ENCODE data around the gene CCDC74B.
"Not testable (repeated sequence)": the region's sequence is repeated elsewhere in the genome, so short reads cannot be mapped to it uniquely, and the experiment has no call there.

CCDC74B gene

GRCh38 chr2:130165293-130166016, 20.5 kb upstream of the CCDC74B start:
- DNase-seq = no peak

DNA sequence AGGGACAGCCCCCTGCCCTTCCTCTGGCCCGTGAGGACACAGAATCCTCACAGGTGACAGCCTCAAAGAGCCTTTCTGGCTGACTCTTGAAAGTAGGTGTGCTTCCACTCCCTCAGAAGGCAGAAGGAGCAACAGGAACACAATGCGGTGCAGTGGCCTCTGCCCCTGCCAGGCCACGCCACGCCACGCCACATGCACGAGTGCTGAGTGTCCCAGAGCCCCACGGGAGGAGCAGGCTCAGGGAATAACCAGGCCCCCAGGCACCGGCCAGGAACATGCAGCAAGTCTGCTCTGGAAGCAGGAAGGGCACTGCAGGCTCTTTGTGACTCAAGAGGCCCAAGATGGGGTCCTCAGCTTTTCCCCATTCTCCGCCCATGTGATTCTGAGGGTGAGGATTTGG, 18.1 kb upstream of the CCDC74B start:
- no peak for DNase-seq

GRCh38 chr2:130162486-130162885, 17.6 kb upstream of the CCDC74B start:
- not testable (repeated sequence) for DNase-seq

GRCh38 chr2:130160838-130161705, 16.2 kb upstream of the CCDC74B start:
- DNase-seq = not testable (repeated sequence)

- DNase-seq = no peak
Measured at GRCh38 chr2:130160131-130160530, 15.2 kb upstream of the CCDC74B start.

GRCh38 chr2:130159376-130159775, 14.5 kb upstream of the CCDC74B start:
- not testable (repeated sequence) for DNase-seq

DNA sequence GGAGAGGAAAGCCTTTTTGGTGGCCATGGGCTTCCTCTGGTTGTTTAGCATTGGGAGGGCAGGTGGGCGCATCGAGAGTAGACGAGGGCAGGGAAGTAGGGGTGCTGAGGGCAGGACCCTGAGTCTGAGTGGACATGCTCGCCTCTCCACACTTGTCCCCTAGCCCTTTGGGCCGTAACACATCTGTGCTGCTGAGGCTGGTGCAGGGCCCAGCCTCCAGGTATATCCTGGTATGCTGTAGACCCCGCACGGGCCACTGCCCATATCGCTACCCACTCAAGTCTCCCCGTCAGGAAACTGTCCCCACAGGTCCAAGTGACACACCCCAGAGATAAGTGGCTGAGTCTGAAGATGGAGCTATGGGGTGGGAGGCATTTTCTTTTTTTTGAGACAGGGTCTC, 13.7 kb upstream of the CCDC74B start:
- no peak for DNase-seq

GRCh38 chr2:130157825-130158514, 13.1 kb upstream of the CCDC74B start:
- not testable (repeated sequence) for DNase-seq

GRCh38 chr2:130157354-130157753, 12.4 kb upstream of the CCDC74B start:
- DNase-seq = not testable (repeated sequence)

DNA sequence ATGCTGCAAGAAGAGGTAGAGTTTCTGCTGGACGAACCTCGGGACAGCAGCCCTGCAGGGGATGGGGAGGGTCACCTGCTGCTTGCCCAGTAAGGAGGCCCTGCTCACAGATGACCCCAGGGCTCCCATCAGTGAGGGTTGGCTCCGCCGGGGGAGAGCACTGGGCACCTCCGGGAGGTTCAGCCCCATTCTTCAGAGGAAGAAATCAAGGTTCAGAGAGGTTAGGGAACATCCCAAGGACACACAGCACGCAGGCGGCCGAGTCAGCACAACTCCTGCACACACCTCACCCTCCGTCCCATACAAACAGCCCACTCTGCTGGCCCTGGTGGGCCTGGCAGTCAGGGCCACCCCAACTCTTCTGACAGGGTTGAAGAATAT, 11.7 kb upstream of the CCDC74B start:
- no peak for DNase-seq

DNA sequence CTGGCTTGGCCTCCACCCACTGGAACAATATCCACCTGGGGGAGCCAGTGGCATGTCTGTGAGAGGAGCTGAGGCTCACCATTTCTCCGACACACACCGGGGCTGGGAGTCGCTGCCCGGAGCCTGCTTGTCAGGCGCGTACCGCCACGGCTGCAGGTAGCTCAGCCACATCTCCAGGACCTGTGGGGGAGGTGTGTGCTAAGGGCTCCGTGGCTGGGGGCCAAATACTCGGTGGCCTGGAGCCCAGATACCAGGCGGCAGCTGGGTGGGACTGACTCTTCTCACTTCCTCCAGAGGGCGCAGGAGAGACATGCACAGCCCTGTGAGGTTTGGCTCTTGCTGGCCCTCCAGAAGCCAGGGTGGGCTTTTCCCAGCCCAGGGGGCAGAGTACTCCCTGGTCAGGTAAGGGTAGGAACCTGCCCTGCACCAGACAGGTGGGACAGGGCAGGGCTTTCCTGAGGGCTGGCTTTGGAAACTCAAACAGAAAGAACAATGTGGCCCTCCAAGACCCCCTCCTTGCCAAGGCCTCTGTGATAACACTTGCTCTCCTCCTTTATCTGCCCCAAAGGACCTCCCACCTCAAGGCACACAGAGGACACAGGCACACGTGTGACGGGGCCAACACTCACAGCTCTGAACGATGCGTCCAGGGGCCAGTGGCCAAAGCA, 11.2 kb upstream of the CCDC74B start:
- peak; percentile 65 for DNase-seq

DNA sequence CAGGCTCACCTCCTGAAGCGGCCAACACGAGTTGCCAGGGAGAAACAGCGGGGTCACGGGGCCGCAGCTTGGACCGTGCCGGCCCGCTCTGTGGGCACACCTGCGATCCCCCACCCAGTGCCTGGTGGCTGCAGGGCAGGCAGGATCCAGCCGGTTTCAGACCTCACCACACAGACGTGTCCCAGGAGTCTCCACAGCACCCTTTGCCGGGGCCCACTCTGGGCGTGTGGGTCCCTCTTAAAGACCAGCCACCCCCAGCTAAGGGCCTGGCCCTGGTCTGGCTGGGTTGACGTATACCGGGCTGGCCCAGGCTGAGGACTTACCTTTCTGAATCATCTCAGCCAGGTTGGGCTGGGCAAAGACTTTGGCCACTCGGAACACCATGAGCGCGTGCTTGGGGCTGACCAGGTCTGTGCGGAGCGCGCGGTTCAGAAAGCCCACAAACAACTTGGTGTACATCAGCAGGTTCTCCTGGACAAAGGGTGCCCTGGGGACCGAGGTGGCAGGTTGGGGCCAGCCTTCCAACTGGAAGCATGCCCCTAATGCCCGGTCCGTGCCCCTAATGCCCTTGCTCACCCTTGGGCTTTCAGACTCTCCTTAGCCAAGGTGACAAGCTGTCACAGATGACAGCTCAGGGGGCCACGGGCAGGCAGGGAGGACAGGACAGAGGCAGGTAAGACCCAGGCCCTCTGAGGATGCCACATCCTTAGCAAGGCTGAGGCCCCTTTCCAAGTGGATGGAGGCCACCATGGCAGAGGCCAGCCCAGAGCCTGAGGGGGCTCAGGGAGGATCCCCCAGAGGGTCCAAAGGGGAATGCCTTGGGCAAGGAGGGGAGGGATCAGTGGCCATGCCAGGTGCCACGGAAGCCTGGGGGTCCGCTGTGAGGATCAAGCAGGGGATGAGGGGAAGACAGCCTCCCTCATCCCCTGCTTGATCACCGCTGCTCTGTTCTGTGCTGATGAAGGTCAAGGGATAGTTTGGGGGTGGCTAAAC, 10.2 kb upstream of the CCDC74B start:
- DNase-seq = no peak

- DNase-seq = not testable (repeated sequence)
Measured at GRCh38 chr2:130154423-130154770, 9.5 kb upstream of the CCDC74B start.

GRCh38 chr2:130153721-130154422, 9.0 kb upstream of the CCDC74B start:
- DNase-seq = not testable (repeated sequence)

DNA sequence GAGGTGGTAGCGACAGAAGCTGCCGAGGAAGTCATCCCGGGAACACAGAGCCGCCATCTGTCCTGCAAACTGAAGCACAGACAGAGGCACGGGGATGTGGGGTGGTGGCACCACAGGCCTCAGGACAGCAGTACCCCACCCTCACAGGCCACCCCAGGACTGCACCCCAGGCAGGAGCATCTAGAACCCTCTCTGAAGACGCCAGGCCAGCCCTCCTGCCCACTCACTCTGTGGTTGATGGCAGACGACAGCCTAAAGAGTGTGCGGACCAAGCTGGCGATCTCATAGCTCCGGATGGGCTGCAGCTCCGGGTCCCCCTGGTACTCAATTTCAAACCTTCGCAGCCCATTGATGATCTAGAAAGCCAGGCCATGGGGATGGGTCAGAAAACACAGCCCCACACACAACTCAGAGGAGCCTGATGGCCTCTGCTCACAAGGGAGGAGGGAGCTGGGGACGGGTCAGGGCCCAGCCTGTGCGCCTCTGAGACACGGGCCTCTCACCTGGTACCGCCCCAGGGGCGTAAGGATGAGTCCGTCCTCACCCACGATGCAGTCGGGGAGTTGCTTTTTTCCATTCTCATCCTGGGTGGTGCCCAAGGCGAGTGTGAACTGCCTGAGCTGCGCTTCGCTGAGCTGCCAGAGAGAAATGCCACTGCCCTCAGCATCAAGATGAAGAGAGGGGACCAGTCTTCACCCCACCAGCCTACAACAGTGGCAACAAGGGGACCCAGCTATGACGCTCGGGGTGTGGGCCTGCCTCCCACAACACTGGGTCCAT, 8.1 kb upstream of the CCDC74B start:
- DNase-seq = no peak

- not testable (repeated sequence) for DNase-seq
Measured at GRCh38 chr2:130152136-130152815, 7.4 kb upstream of the CCDC74B start.

GRCh38 chr2:130151145-130151512, 6.2 kb upstream of the CCDC74B start:
- not testable (repeated sequence) for DNase-seq

DNA sequence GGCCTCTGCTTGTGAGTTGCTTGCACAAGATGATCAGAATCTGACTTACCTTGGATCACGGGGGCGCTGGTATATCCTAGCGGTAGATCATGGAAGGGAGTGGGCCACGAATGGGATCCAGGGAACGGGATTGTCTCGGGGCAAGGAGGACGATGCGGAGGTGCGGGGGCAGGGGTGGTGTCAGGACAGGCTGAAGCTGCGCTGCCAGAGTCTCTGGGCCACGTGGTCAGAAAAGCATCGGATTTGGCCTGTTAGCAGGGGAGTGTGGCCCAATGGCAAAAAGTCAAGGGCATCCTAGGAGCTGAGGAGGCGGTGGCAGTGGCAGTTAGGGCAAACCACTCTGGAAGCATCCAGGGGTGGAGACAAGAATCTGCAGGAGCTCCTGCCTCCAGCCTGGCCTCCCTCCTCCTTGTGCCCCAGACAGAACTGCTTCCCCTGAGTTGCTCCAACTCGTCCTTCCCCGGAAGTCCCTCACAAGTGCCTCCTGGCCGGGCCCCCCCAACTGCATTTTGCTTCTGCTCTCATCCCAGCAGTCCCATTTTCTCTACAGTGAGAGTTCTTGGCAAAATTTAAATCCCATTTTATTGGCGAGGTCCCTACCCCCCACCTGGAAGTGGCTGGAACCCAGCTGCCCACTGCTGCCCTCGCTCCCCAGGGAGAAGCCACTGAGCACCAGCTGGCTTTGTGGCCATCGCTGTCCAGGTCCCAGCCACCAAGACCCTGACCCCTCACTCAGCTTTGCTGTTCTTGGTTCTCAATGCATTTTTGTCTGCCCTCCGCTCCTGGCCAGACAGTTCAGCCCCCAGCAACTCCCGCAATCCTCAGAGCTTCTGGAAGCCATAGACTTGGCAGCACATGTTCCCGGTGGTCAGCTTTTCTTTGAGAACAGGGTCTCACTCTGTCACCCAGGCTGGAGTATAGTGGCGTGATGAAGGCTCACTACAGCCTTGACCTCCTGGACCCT, 5.6 kb upstream of the CCDC74B start:
- no peak for DNase-seq

Data from DMS153 (cell line).